Right renal pelvis (tissue), 4 donors: Measurements from ENCODE around the gene OBSCN. TPM values are rescaled to one million over a fixed set of nuclear protein-coding genes. Genes with fewer than 3 reads are reported as not detected.

Experiments used
- DNase-seq, 4 donors: peaks; one replicate each; pipeline ENCODE4 v3.0.0-alpha.2; 2013; ENCODE audit warnings: low read depth in 4 of 4, low spot score in 3 of 4, missing footprints in 1 of 4
- polyA plus RNA-seq, 4 donors: library from polyadenylated mRNA; unstranded; fragments of 120-200 nt; gene quantifications; one replicate each; pipeline ENCODE4 v1.2.1, GENCODE V29; 2013; ENCODE audit not compliant: insufficient read length in 4 of 4

The OBSCN gene, protein sequence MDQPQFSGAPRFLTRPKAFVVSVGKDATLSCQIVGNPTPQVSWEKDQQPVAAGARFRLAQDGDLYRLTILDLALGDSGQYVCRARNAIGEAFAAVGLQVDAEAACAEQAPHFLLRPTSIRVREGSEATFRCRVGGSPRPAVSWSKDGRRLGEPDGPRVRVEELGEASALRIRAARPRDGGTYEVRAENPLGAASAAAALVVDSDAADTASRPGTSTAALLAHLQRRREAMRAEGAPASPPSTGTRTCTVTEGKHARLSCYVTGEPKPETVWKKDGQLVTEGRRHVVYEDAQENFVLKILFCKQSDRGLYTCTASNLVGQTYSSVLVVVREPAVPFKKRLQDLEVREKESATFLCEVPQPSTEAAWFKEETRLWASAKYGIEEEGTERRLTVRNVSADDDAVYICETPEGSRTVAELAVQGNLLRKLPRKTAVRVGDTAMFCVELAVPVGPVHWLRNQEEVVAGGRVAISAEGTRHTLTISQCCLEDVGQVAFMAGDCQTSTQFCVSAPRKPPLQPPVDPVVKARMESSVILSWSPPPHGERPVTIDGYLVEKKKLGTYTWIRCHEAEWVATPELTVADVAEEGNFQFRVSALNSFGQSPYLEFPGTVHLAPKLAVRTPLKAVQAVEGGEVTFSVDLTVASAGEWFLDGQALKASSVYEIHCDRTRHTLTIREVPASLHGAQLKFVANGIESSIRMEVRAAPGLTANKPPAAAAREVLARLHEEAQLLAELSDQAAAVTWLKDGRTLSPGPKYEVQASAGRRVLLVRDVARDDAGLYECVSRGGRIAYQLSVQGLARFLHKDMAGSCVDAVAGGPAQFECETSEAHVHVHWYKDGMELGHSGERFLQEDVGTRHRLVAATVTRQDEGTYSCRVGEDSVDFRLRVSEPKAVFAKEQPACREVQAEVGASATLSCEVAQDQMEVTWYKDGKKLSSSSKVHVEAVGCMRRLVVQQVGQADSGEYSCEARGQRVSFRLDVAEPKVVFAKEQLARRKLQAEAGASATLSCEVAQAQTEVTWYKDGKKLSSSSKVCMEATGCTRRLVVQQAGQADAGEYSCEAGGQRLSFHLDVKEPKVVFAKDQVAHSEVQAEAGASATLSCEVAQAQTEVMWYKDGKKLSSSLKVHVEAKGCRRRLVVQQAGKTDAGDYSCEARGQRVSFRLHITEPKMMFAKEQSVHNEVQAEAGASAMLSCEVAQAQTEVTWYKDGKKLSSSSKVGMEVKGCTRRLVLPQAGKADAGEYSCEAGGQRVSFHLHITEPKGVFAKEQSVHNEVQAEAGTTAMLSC (N-terminal part only)
- polyA plus RNA-seq: 10 to 100 TPM; 24.6 to 31.8 (median 28.1) TPM

DNA sequence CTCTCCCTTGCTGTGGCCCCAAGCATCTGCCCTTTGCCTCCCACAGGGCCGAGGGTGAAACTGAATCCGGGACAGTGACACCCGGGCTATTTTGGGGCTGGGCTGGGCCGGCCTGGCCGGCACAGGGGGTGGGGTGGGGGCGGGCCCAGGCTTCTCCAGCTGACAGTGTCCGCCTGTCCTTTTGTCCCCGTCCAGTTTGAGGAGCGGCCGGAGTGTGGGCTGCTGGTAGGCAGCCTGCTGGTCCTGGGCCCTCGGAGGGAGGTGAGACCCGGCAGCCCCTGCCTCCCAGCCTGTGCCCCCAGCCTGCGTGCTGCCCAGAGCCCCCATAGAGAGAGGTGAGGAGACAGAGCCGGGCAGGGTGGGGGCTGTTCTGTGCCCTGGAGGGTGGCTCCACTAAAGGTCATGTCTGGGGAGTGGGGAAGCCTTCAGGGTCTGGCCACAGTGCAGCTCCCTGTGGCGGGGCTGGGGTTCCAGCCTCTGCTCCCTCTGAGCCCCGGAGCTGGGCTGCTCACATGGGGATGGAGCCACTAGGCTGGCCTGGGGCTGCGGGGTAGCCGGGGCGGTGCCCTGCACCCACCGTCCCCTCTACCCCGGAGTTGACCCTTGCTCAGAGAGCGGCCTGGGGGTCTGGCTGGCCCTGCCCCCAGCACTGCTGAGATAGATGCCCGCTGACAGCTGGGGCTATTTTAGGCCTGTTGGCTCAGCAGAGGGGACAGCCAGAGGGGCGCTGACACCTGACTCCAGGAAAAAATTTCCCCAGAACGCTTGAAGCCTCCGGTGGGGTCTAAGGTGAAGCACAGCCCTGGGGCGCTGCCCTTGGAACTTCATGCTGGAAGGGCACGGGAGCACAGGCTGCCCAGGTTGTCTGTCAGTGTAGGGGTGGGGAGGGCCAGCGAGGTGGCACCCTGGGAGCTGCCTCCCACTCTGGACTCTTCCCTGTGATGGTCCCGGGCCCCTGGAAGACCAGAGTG is at the start of gene OBSCN:
TSS of gene OBSCN (plus strand) at position 194 of the 971 bp plus-strand sequence. CDS start 3,740 bp downstream, outside the sequence.
- DNase-seq: no peak

DNA sequence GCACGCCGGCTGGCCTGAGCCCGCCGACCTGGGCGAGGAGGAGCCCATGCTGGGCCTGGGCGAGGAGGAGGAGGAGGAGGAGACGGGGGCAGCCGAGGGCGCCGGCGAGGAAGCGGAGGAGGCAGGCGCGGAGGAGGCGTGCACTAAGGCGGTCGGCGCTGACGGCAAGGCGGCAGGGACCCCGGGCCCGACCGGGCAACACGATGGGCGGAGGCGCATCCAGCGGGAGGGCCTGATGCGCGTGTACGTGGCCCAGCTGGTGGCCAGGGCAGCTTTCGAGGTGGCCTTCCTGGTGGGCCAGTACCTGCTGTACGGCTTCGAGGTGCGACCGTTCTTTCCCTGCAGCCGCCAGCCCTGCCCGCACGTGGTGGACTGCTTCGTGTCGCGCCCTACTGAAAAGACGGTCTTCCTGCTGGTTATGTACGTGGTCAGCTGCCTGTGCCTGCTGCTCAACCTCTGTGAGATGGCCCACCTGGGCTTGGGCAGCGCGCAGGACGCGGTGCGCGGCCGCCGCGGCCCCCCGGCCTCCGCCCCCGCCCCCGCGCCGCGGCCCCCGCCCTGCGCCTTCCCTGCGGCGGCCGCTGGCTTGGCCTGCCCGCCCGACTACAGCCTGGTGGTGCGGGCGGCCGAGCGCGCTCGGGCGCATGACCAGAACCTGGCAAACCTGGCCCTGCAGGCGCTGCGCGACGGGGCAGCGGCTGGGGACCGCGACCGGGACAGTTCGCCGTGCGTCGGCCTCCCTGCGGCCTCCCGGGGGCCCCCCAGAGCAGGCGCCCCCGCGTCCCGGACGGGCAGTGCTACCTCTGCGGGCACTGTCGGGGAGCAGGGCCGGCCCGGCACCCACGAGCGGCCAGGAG is 49.5 kb upstream of the OBSCN start:
- DNase-seq: no peak

DNA sequence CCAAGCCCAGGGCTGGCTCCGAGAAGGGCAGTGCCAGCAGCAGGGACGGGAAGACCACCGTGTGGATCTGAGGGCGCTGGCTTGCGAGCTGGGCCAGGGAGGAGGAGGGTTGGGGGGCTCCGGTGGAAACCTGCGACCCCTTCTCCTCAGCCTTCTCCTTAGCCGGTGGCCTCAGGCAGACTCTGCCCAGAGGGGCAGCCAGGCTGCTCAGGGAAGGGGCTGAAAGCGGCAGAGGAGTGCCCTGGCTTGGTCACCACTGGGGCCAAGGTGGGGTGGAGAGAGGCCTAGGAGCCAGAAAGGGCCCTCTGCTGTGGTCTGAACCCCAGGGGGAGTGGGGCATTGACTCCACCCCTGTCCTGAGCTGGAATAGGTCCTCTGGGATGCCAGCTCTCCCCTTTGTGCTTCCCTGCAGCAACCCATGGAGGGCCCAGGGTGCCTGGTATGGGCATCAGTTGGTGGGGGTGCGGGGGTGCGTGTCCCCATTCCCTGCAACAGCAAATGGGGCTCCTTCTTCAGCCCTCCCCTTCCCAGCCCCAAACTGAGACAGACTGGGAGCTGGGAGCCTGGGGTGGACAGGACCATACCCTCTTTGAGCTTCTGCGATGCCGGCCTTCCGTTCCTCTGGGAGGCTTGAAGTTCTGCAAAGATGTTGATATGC is 48.7 kb upstream of the OBSCN start:
- DNase-seq: no peak

DNA sequence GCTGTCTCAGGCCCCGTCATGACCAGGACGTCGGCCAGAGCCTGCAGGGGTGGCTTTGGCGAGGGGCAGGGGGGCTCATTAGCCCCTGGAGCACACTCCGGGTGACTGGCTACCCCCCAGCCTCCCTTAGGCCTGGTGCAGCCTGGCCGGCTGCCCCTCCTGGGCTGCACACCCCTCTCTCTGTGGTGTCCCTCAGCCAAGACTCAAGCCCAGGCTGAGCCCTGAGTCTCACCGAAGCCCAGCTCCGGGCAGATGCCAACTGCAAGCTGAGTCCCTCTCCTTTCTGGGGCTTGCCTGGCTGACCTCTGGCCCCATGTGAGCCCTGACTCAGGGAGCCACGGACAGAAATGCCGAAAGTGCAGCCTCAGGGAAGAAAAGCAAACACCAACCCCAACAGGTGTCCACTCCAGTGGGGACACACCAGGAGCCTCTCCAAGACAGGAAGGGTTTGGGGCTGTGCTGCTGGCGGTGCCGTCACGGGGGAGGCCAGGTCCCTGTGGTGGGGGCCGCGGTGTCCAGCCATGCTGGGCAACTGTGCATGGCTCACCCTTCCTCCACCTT is 47.6 kb upstream of the OBSCN start:
- no peak for DNase-seq

DNA sequence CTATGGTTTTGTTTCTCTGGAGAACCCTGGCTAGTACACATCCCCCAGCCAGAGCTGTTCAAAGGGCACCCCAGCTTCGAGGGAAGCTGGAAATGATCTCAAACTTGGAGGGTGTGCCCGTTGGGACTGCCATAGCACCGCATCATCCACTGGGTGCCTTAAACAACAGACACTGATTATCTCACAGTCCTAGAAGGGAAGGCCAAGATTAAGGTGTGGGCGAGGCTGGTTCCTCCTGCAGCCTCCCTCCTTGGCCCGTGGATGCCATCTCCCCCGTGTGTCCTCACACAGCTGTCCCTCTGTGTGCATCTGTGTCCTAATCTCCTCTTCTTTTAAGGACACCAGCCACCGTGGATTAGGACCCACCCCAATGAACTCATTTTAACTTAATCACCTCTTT is 46.5 kb upstream of the OBSCN start:
- DNase-seq: no peak

DNA sequence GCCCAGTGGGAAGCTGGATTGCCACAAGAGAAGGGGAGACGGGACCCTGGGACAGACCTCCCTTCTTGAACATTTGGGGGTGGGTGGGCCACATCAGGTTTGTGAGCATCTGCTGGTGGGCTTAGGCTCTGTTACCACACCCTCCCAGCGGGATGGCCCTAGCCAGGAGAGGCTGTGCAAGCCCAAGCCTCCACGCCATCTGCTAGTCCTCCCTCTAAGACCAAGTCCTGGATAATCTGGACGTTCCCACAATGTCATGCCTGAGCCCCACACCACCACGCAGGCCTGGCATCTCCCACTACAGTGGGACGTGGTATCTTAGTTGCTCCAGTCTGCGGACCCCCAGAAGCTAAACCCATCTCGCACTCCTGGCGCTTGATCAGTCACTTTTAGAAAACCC is 46.0 kb upstream of the OBSCN start:
- DNase-seq: no peak

DNA sequence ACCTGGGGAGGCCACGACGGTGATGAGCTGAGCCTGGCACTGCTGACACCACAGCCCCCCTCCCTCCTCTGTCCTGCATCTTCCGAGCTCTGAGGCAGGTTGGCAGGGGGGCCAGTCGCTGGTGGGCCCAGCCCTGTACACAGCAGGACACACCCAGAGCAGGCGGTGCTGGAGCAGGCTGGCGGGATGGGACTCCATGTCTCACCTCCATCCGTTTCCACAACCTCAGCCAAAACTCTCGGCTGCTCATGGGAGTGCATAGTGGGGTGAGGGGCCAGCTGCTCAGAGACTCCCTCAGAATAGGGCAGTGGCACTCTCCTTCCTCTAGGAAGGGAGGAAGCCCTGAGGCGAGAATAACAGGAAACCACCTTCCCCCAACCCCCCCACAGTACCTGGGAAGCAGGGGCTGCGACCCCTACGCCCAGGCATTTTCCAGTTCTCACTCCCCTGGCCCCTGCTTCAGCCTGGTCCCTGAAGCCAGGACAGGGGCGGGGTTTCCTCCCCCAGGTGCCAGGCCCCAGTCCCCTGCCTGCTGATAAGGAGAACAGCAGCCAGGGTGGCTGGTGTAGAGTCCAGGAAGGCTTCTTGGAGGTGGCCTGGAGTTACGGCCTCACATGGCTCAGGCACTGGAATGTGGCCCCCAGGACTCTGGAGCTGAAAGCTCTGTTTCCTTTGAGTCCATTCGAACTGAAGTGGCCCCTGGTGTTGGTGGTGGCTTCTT is 45.4 kb upstream of the OBSCN start:
- no peak for DNase-seq

DNA sequence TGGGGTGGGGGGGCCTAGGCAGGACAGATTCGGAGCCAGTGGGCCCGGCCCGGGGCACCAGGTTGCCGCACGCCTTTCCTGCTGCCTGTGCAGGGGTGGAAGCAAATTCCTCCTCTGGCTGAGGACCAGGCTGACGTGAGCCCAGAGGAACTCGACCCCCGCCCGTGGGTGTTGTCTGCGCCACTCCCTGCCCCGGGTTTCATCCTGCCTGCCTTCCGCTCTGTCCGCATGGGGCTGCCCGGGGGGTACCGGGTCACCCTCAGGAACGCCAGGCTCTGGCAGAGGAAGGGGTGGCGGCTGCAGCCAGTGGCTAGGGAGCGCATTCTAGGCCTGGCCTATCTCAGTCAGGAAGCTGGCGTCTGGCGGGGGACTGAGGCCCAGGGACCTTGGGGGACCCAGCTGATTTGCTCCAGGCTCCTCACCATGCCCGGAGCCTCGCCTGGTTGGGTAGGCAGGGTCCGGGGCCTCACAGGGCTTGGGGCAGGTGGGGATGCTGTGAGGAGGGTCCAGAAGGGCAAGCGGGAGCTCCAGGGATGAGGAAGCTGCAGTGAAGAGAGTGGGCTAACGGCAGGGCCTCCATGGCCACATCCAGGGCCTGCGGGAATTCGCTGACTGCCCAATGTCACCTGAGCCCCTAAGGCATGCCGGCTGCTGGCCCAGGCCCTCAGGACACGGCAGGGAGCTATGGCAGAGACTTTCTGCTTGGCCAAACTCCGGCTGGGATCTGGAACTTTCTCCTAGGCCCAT is 44.7 kb upstream of the OBSCN start:
- no peak for DNase-seq

DNA sequence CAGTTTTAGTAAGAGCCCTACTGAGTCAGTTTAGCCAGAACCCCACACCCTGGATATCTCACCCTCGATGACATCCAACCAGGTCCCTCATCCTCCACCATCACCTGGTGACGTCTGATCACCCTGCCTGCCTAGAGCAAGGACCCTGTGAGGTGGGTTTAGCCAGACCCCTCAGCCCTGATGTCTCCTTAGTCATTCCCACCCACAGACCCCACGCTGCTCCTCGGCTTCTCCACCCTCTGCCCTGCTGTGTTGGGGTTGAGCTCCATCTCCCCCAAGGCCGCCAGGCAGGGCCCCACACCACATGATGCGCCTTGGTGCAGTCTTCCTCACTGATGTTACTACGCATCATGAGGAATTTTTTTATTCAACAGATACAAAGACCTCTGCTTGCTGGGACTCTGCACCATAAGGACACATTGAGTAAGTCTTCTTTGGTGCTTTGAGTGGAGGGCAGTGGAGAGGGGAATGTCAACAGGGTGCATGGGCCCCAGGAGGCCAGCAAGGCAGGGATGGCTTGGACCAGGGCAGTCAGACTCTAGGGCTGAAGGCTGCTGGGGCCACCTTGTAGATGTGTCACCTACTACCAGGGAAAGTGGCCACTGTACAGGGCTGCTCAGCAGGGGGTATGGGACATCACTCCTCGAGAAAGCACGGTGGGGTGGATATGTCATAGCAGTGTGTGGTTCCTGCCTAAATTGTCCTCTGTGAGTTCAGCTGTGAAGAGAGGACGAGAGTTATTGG is 43.9 kb upstream of the OBSCN start:
- no peak for DNase-seq

DNA sequence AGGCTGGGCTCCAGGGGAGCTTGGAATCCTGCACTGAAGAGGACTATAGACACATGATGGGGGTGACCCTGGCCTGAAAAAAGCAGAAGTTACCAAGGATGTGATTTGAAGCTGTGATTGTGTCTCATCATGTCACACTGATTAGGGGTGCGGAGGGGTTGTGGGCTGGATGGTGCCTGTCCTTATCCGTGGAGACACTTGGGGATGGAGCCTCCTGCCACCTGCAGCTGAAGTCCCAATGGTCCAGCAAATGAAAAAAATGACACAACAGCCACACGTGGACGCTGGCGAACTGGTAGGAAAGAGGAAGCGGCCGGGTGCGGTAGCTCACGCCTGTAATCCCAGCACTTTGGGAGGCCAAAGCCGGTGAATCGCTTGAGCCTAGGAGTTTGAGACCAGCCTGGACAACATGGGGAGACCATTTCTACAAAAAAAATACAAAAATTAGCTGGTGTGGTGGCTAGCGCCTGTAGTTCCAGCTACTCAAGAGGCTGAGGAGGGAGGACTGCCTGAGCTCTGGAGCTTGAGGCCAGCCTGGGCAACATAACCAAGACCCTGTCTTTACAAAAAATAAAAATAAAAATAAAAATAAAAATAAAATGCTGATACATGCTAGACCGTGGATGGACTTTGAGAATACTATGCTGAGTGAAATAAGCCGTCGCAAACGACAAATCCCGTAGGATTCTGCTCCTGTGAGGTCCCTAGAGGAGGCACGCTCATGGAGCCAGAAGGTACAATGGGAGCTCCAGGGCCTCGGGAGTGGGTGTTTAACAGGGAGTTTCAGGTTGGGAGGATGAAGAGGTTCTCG is 43.1 kb upstream of the OBSCN start:
- no peak for DNase-seq

DNA sequence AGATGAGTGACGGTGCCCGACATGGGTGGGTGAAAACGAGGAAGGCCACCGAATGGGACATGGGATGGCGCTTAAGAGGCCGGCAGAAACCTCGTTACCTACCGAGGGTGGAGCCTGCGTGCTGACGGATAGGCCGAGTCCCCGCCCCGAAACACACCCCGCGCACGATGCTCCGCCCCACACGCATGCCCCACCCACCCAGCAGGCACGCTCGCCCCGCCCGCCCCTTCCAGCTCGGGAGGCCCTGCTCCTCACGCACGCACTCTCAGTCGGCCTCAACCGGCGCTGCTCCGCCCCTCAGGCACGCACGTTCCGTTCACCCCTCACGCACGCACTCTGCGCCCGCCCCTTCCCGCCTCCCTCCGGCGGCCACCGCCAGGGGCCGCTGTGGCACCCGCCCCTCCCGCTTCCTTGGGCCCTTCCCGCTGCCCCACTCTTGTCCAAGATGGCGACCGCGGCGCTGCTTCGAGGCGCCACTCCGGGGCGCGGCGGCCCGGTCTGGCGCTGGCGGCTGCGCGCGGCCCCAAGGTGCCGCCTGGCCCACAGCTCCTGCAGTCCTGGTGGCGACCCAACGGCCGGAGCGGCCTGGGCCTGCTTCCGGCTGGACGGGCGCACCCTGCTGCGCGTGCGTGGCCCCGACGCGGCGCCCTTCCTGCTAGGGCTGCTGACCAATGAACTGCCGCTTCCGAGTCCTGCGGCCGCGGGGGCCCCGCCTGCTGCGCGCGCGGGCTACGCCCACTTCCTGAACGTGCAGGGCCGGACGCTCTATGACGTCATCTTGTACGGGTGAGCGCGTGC is 42.3 kb upstream of the OBSCN start, which contains the start of gene IBA57:
TSS of gene IBA57 (plus strand) at position 433 of the 798 bp plus-strand sequence. CDS start at position 446, 13 bp downstream.
- DNase-seq: peak; percentile 94 to 96 (median 94)

DNA sequence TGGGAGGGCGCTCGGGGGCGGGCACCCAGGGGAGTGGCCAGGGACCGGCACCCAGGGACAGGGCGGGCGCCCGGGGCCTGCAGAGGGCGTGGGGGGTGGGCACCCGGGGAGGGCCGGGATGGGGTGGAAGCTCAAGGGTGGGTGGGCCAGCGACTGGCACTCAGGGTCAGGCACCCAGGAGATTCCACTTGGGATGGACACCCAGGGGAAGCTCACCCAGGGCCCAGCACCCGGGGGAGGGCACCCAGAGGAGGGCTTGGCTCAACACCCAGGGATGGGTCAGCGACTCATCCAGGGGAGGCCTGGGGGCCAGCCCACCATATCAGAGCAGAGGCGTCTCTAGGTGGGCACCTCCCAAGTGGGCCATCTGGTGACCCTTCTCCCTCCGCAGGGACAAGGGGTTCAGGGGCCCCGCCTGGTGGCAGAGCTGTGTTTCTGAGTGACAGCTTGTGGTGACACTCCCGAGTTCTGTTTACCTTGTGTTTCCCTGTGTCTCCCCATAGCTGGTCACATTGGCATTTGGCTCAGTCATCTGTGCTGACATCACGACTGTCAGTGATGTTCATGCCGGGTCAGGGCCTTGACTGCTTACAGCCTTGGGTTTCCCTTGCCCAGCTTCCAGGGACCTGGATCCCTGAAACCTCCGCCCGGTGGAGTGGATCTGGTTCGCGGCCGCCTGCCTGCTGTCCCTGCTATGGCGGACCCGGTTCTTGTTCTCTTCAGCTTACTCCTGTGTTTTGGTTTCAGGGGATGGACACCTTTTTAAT is 41.5 kb upstream of the OBSCN start:
- no peak for DNase-seq

DNA sequence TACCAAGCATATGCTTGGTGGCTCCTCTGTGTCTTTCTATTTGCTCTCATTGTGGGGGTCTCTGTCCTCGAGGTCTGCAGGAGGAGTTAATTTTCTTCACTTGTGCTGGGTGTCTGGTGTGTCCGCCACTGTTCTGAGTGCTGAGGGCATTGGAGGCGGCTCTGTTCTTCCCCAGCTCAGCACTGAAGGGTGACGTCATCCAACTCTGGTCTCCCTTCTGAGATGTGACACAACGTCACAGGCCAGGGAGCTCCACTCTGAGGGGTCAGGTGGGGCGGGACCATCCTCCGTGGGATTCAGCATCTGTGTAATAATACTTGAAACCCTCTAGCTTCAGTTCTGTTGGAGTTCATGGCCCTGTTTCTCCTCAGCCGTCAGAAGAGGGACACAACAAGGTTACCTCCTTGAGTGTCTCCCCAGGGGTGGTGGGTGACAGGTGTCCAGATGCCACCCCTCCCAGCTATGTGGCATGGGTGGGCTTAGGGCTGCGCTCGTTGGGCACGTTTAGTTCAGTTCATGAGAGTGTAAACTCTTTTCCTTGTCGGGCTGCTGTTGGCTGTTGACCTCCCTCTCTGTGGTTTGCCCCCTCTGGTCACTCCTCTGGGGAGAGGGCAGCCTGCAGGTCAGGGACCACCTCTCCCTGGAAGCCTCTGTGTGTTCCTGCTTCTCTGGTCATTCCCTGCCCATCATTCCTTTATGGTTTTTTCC is 39.1 kb upstream of the OBSCN start:
- DNase-seq: no peak
